Measurements from ENCODE around the gene TLX2.

Gene TLX2

DNA sequence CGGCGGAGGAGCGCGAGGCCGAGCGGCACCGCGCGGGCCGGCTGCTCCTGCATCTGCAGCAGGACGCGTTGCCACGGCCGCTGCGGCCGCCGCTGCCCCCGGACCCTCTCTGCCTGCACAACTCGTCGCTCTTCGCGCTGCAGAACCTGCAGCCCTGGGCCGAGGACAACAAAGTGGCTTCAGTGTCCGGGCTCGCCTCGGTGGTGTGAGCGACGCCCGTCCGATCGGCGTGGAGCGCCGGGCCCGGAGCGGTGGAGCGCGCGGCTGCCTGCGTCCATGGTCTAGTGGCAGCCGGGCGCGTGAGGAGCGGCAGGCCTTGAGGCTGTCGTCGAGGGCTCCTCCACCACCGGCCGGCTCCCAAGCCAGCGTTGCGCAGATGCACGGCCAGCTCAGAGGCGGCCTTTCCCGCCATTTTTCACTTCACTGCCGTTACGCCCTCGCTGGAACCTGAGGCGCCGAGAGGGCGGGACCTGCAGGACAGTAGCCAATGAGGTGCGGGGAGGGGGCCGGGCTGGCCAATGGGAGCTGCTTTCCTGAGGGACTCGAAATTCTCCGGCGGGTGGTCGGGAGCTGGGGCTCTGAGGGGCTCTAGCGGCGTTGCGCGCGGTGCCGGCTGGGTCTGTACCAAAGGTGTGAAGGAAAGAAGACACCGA lies 1.9 kb downstream of the TLX2 start:
- H3K4me1 ChIP-seq (ENCODE audit: control insufficient read depth, insufficient read depth, low read length): peaks cover 20% of the 10 kb centered on the region
- no peak overlapping the region for H3K27ac ChIP-seq (ENCODE audit: low read depth, low read length)
- peak overlapping the region; percentile 57 for H3K4me3 ChIP-seq (ENCODE audit: low read depth, low read length)
- peaks cover 3% of the 10 kb centered on the region; the same call in 1 of the 2 replicates for H3K9me3 ChIP-seq (ENCODE audit: control insufficient read depth, insufficient read depth, low read depth, low read length)
- H3K36me3 ChIP-seq (ENCODE audit: control insufficient read depth, insufficient read depth, low read length): no peaks in the 10 kb centered on the region
- H3K27me3 ChIP-seq (ENCODE audit: control insufficient read depth, insufficient read depth, low read length): peaks cover 98% of the 10 kb centered on the region
- H3K9ac ChIP-seq (ENCODE audit: low read length): no peak overlapping the region

DNA sequence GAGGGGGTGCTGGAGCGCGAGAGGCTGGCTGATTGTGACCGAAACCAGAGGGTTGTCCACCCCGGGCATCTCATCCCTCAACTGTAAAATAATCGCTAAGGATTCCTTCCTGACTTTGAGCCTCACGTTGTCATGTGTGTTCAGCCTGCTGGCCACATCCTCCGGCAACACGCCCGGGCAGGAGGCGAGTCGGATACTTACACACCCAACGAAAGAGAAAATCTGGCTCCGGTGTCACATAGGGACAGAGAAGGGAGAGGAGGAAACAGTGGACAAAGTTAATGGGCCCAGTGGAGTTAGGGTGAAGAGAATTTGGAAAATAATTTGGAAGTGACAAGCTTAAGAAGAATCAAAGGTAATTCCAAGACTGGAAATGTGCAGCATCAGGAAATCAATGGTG lies 2.4 kb downstream of the TLX2 start:
- H3K4me1 ChIP-seq (ENCODE audit: control insufficient read depth, insufficient read depth, low read length): peaks cover 20% of the 10 kb centered on the region
- no peak overlapping the region for H3K9ac ChIP-seq (ENCODE audit: low read length)
- H3K27me3 ChIP-seq (ENCODE audit: control insufficient read depth, insufficient read depth, low read length): peaks cover 98% of the 10 kb centered on the region
- H3K4me3 ChIP-seq (ENCODE audit: low read depth, low read length): no peak overlapping the region; the same call in 1 of the 2 replicates
- no peaks in the 10 kb centered on the region for H3K36me3 ChIP-seq (ENCODE audit: control insufficient read depth, insufficient read depth, low read length)
- H3K27ac ChIP-seq (ENCODE audit: low read depth, low read length): no peak overlapping the region
- H3K9me3 ChIP-seq (ENCODE audit: control insufficient read depth, insufficient read depth, low read depth, low read length): peaks cover 3% of the 10 kb centered on the region; the same call in 1 of the 2 replicates

DNA sequence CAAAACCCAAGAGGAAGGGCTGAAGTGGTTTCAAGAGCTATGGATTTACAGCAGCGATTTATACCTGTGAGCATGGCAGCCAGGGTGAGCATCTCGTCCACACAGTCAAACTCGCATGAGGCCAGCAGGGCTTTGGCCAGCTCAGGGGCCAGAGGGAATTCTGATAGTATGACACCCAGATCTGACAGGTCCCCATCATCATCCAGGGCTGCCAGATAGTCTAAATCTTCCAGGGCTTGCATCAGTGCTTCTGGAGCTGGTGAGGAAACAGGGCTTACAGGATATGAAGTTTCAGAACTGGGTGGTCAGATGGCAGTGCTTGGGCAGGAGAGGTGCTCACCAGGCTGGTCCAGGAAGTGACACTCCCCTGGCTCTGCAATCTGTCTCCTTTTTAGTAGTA lies 8.3 kb downstream of the TLX2 start:
- H3K4me1 ChIP-seq (ENCODE audit: control insufficient read depth, insufficient read depth, low read length): peaks cover 3% of the 10 kb centered on the region; the same call in 1 of the 2 replicates
- peaks cover 18% of the 10 kb centered on the region for H3K36me3 ChIP-seq (ENCODE audit: control insufficient read depth, insufficient read depth, low read length)
- peaks cover 56% of the 10 kb centered on the region for H3K27me3 ChIP-seq (ENCODE audit: control insufficient read depth, insufficient read depth, low read length)

DNA sequence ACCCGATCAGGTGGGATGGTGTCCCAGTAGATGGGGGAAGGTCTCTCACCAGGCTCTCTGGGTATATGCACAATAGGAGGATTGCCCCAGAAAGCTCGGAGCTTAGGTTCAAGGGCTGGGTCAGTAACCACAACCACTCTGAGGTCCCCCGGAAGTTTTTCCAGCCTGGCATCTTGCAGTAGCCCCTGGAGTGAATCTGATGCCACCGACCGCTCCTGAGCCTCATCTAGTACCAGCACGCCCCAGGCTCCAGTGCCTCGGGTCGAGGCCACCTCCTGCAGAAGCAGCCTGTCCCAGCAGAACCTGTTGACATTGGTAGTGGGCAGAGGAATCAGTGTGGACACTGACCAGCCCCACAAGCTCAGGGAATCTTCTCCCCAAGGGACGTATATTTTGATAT lies 9.8 kb downstream of the TLX2 start:
- peaks cover 7% of the 10 kb centered on the region for H3K4me1 ChIP-seq (ENCODE audit: control insufficient read depth, insufficient read depth, low read length)
- H3K27me3 ChIP-seq (ENCODE audit: control insufficient read depth, insufficient read depth, low read length): peaks cover 42% of the 10 kb centered on the region
- H3K36me3 ChIP-seq (ENCODE audit: control insufficient read depth, insufficient read depth, low read length): peaks cover 27% of the 10 kb centered on the region
- H3K9ac ChIP-seq (ENCODE audit: low read length): no peak overlapping the region
- no peaks in the 10 kb centered on the region for H3K9me3 ChIP-seq (ENCODE audit: control insufficient read depth, insufficient read depth, low read depth, low read length)
- H3K4me3 ChIP-seq (ENCODE audit: low read depth, low read length): no peak overlapping the region
- no peak overlapping the region for H3K27ac ChIP-seq (ENCODE audit: low read depth, low read length)

More for the DNA sequence above, 8.3 kb downstream of the TLX2 start:
- no peak overlapping the region for H3K27ac ChIP-seq (ENCODE audit: low read depth, low read length)
- H3K9ac ChIP-seq (ENCODE audit: low read length): no peak overlapping the region
- no peaks in the 10 kb centered on the region for H3K9me3 ChIP-seq (ENCODE audit: control insufficient read depth, insufficient read depth, low read depth, low read length)
- H3K4me3 ChIP-seq (ENCODE audit: low read depth, low read length): no peak overlapping the region

DNA sequence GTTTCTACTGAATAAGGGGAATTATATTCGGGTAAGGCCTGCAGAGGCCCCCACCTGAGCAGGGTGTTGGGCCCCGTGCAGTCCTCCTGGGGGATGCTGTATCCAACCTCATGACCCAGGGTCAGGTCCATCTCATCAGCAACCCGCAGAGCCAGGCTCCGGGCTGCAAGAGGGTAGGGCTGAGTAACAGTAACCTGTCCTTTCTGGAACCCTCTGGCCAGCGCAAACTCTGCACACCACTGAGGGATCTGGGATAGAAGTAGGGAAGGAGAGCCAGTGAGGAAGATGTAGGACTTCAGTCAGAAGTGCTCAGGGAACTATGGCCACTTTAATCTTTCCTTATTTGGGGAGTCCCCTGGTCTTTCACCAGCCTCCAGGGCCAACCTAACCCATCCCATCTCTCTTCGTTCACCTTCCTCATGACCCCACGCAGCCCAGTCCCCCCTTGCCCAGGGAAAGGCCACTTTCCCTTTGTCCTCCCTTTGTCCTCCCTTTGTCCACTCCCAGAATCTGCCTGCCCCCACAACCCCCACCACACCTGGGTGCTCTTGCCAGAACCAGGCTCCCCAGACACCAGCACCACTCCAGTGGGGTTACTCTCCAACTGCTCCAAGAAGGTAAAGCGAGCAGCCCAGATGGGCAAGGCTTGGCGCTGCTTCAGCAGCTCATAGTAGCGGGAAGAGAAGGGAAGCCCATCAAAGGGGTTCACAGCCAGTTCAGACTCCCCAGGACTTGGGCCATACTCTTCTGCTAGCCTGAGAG lies 10.9 kb downstream of the TLX2 start:
- peaks cover 27% of the 10 kb centered on the region for H3K36me3 ChIP-seq (ENCODE audit: control insufficient read depth, insufficient read depth, low read length)
- no peak overlapping the region for H3K9ac ChIP-seq (ENCODE audit: low read length)
- H3K4me1 ChIP-seq (ENCODE audit: control insufficient read depth, insufficient read depth, low read length): peaks cover 7% of the 10 kb centered on the region
- peaks cover 30% of the 10 kb centered on the region for H3K27me3 ChIP-seq (ENCODE audit: control insufficient read depth, insufficient read depth, low read length)
- no peak overlapping the region for H3K27ac ChIP-seq (ENCODE audit: low read depth, low read length)
- H3K9me3 ChIP-seq (ENCODE audit: control insufficient read depth, insufficient read depth, low read depth, low read length): no peaks in the 10 kb centered on the region
- no peak overlapping the region for H3K4me3 ChIP-seq (ENCODE audit: low read depth, low read length)

DNA sequence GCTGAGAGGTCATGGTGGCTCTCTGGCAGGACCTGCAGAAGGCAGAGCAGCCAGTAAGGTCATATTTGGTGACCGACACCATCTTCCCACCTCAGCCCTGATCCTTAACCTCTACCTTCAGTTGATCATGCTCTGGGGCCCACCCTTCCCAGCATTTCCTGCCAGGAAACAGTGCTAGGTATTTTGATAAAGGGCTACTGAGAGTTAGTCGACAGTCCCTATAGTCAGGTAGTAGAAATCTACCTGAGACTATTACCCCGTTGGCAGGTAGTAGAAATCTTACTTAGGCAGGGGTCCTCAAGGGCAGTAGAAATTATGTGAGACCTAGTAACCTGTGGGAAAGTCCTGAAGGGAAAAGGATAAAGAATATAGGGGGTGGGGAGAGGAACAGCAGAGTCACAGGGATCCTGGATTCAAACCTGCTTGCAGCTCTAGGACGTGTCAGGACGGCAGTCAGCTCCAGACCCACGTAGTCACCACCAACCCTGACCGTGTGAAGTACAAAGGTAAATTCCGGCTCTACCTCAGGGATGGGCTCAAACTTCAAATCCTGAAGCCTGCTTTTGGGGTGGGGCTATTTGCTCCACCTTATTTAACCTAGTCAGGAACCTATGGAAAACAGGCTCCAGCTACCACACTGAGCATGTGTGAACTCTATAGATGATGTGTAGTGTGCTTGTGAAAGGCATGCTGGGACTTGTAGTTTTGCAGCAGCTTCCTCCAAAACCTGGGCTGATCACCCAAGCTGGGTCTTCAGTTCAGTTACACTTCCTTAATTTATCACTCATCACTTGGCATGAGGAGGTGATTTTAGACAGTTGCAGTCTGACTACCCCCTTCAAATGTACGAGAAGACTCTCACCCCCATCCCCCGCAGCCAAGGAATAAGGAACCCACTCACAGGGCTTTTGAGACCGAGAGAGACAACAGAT lies 11.7 kb downstream of the TLX2 start, which contains the start of gene DQX1:
Gene DQX1, minus strand, starts transcription at position 515 of the 932 bp plus-strand sequence. Its CDS starts 502 bp downstream, at position 13.
- H3K9ac ChIP-seq (ENCODE audit: low read length): no peak within 1 kb of the TSS
- H3K27me3 ChIP-seq (ENCODE audit: control insufficient read depth, insufficient read depth, low read length): peaks cover 23% of the 10 kb centered on the region
- peaks cover 27% of the 10 kb centered on the region for H3K36me3 ChIP-seq (ENCODE audit: control insufficient read depth, insufficient read depth, low read length)
- peaks cover 12% of the 10 kb centered on the region for H3K4me1 ChIP-seq (ENCODE audit: control insufficient read depth, insufficient read depth, low read length)
- H3K9me3 ChIP-seq (ENCODE audit: control insufficient read depth, insufficient read depth, low read depth, low read length): no peaks in the 10 kb centered on the region
- H3K4me3 ChIP-seq (ENCODE audit: low read depth, low read length): no peak within 1 kb of the TSS
- H3K27ac ChIP-seq (ENCODE audit: low read depth, low read length): no peak within 1 kb of the TSS

DNA sequence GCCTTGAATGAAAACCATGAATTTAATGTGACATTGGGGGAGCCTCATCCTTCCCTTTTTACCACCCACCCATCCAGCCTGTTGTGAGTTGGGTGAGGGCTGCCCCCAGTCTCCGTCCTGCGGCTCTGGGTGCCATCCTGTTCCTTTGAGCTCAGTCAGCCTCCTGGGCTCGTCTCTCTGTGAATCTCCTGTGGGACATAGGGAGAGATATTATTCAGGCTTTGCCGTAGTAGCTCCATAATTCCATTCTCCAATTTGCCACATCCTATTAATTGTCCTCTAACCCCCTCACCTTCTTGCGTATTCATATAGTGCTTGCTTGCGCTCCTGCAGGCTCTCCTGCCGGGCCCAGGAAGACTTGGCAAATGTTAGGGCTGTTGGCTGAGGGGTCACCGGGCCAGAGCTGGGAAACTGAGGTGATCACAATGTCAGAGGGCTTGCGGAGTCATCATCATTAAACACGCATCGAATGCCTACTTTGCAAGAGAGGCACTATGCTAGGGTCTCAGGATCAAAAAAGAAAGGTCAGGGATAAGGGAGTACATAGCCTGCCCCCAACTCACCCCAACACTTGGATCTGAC lies 12.5 kb downstream of the TLX2 start:
- peaks cover 31% of the 10 kb centered on the region for H3K36me3 ChIP-seq (ENCODE audit: control insufficient read depth, insufficient read depth, low read length)
- no peak overlapping the region for H3K27ac ChIP-seq (ENCODE audit: low read depth, low read length)
- H3K9me3 ChIP-seq (ENCODE audit: control insufficient read depth, insufficient read depth, low read depth, low read length): no peaks in the 10 kb centered on the region
- peaks cover 16% of the 10 kb centered on the region; the same call in 1 of the 2 replicates for H3K27me3 ChIP-seq (ENCODE audit: control insufficient read depth, insufficient read depth, low read length)
- peaks cover 12% of the 10 kb centered on the region for H3K4me1 ChIP-seq (ENCODE audit: control insufficient read depth, insufficient read depth, low read length)
- H3K4me3 ChIP-seq (ENCODE audit: low read depth, low read length): no peak overlapping the region
- no peak overlapping the region for H3K9ac ChIP-seq (ENCODE audit: low read length)

DNA sequence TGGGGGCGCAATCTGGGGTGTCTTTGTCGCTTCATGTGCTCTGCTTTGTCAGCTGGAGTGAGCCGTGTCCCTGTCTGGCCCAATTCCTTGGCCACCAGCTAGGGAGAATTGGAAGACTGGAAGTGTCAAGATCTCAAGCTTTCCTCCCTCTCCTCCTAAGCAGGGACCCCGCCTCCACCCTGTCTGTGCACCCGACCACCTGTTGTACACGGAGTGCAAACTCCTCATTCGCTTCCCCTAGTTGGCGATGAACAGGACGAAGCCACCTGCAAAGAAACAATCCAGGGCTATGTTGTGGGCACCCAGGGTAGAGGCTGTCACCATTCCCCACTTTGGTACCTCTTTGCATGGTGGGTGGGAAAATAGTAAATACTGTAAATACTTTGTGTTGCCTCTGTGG lies 13.5 kb downstream of the TLX2 start:
- peaks cover 41% of the 10 kb centered on the region for H3K36me3 ChIP-seq (ENCODE audit: control insufficient read depth, insufficient read depth, low read length)
- H3K4me1 ChIP-seq (ENCODE audit: control insufficient read depth, insufficient read depth, low read length): peaks cover 12% of the 10 kb centered on the region
- H3K4me3 ChIP-seq (ENCODE audit: low read depth, low read length): no peak overlapping the region
- no peak overlapping the region for H3K9ac ChIP-seq (ENCODE audit: low read length)
- H3K9me3 ChIP-seq (ENCODE audit: control insufficient read depth, insufficient read depth, low read depth, low read length): no peaks in the 10 kb centered on the region
- no peak overlapping the region for H3K27ac ChIP-seq (ENCODE audit: low read depth, low read length)
- peaks cover 6% of the 10 kb centered on the region; the same call in 1 of the 2 replicates for H3K27me3 ChIP-seq (ENCODE audit: control insufficient read depth, insufficient read depth, low read length)

DNA sequence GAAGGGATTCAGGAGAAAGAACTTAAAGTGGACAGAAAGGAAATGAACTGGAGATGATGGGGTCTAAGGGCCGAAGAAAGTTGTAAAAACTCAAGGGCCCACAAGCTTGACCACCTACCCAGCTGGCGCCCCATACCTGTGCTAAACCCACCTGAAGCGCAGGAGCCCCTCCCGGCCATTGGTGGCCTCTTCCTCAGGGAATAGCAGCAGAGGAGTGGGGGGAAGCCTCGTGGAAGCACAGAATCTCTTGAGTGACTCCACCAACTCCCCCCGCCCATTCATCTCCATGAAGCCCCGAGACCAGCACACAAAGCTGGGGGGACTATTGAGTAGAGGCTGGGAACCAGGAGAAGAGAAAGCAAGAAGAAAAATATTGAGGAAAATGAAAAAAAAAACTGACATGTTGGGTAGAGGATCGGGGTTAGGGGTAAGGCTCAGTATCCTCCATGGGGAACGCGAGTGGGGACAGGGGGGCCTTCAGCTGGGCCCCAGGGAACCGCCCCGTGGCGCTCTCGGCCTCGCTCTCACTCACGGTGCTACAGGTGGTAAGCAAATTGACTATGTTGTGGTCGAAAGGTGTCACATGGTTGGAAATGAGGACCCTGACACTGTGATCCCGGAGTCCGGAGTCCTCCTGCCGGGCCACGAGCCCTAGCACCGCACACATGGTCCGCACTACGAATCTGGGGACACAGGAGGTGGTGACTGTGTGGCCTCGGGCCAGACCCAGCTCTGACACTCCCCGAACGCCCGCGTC lies 14.5 kb downstream of the TLX2 start:
- Histone ChIP-seq H3K27ac (ENCODE audit: low read depth, low read length) (peak overlapping the region; percentile 90), H3K27me3 (ENCODE audit: control insufficient read depth, insufficient read depth, low read length) (no peaks in the 10 kb centered on the region), H3K4me1 (ENCODE audit: control insufficient read depth, insufficient read depth, low read length) (peaks cover 12% of the 10 kb centered on the region), H3K9me3 (ENCODE audit: control insufficient read depth, insufficient read depth, low read depth, low read length) (no peaks in the 10 kb centered on the region), H3K36me3 (ENCODE audit: control insufficient read depth, insufficient read depth, low read length) (peaks cover 50% of the 10 kb centered on the region), H3K4me3 (ENCODE audit: low read depth, low read length) (peak overlapping the region; percentile 99), H3K9ac (ENCODE audit: low read length) (peak overlapping the region; percentile 97)
